Measurements from ENCODE around the gene NMNAT2. TPM values are rescaled to one million over a fixed set of nuclear protein-coding genes. Genes with fewer than 3 reads are reported as not detected.

The NMNAT2 gene
- total RNA-seq, 1 experiment from 2014 or later: not detected

GRCh38 chr1:183449223-183449770 is 31.1 kb upstream of the NMNAT2 start:
- no peak for TF ChIP-seq POLR2A (IDR thresholded peaks at IDR 0.05; ENCODE audit: borderline replicate concordance, extremely low read depth, insufficient read depth, insufficient read length)
- TF ChIP-seq ELF1 (IDR thresholded peaks at IDR 0.05; ENCODE audit: borderline replicate concordance, low read depth): no peak
- TF ChIP-seq RAD21 (IDR thresholded peaks at IDR 0.05; ENCODE audit: low read depth): no peak
- no peak for TF ChIP-seq TCF7L2 (IDR thresholded peaks at IDR 0.05; ENCODE audit: borderline replicate concordance, extremely low read depth, insufficient read depth, insufficient read length)
- TF ChIP-seq SP1 (IDR thresholded peaks at IDR 0.05; ENCODE audit: low read depth): no peak
- no peak for TF ChIP-seq ATF3 (IDR thresholded peaks at IDR 0.05)
- no peak for TF ChIP-seq CTCF (IDR thresholded peaks at IDR 0.05 in 2 of 3, conservative IDR thresholded peaks at IDR 0.05 in 1 of 3; ENCODE audit: borderline replicate concordance in 1 of 3, insufficient read depth in 1 of 3, low read depth in 2 of 3, low read length in 2 of 3)
- no peak for TF ChIP-seq JUND (IDR thresholded peaks at IDR 0.05)
- TF ChIP-seq EZH2 (IDR thresholded peaks at IDR 0.05): no peak
- intact Hi-C loops (cut with micrococcal nuclease): no loop called here
- no peak overlapping the region for H2AFZ ChIP-seq (ENCODE audit: low read depth, low read length, poor library complexity, severe bottlenecking)
- H3K27me3 ChIP-seq (ENCODE audit: insufficient read depth, low read length): no peaks in the 10 kb centered on the region
- 0 out of 2 replicates have a peak, but pooled peaks cover 3% of the 10 kb centered on the region for H3K9me2 ChIP-seq (ENCODE audit: insufficient read depth)
- ChIA-PET RAD21 (ENCODE audit: low non-redundant PET in 1 of 2, low total read pairs in 2 of 2, uncharacterized antibody in 2 of 2, unreplicated experiment in 2 of 2) (no interaction called here), POLR2A (no interaction called here), CTCF (no interaction called here)
- no peak overlapping the region for H3K4me2 ChIP-seq (ENCODE audit: low read length)
- ATAC-seq: no peak
- no peaks in the 10 kb centered on the region for H3K36me3 ChIP-seq (ENCODE audit: control insufficient read depth in 1 of 2, insufficient read depth in 2 of 2, low read length in 2 of 2)
- DNase-seq (ENCODE audit: low read depth, low spot score): no peak
- peaks cover 0 to 3% of the 10 kb centered on the region in 2 experiments; a peak in 1 of 4 replicates for H3K4me1 ChIP-seq (ENCODE audit: control insufficient read depth in 1 of 2, insufficient read depth in 2 of 2, low read length in 2 of 2)
- no peaks in the 10 kb centered on the region for H4K20me1 ChIP-seq (ENCODE audit: insufficient read depth)
- no peak overlapping the region for H3K4me3 ChIP-seq (replicated peaks in 1 of 2; ENCODE audit: low read depth in 1 of 2, low read length in 2 of 2)
- BruUV-seq (replicated peaks): no TSS peak
- H3K9me3 ChIP-seq (ENCODE audit: control insufficient read depth in 1 of 2, insufficient read depth in 1 of 2, low read depth in 1 of 2, low read length in 2 of 2): no peaks in the 10 kb centered on the region
- H3K79me2 ChIP-seq (ENCODE audit: insufficient read depth, low read length): no peaks in the 10 kb centered on the region
- H3K27ac ChIP-seq (ENCODE audit: low read depth, low read length): no peak overlapping the region
- no peak overlapping the region for H3K9ac ChIP-seq (ENCODE audit: low read length)

Data from HCT116 (cell line).